ENCODE measurements around the gene PPP2R5C.

DNA sequence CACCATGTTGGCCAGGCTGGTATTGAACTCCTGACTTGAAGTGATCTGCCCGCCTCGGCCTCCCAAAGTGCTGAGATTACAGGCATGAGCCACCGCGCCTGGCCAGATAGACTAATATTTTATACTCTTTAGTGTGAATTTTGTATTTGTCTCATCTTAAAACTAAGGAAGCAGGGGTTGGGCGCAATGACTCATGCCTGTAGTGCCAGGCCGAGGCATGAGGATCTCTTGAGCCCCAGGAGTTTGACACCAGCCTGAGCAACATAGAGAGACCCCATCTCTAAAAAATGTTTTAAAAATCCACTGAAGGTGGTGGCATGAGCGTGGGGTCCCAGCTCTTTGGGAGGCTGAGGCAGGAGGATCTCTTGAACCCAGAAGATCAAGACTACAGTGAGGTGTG lies 211.8 kb downstream of the PPP2R5C start:
- TF ChIP-seq, protein P1, sequence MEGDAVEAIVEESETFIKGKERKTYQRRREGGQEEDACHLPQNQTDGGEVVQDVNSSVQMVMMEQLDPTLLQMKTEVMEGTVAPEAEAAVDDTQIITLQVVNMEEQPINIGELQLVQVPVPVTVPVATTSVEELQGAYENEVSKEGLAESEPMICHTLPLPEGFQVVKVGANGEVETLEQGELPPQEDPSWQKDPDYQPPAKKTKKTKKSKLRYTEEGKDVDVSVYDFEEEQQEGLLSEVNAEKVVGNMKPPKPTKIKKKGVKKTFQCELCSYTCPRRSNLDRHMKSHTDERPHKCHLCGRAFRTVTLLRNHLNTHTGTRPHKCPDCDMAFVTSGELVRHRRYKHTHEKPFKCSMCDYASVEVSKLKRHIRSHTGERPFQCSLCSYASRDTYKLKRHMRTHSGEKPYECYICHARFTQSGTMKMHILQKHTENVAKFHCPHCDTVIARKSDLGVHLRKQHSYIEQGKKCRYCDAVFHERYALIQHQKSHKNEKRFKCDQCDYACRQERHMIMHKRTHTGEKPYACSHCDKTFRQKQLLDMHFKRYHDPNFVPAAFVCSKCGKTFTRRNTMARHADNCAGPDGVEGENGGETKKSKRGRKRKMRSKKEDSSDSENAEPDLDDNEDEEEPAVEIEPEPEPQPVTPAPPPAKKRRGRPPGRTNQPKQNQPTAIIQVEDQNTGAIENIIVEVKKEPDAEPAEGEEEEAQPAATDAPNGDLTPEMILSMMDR (IDR thresholded peaks at IDR 0.05; ENCODE audit: borderline replicate concordance, extremely low read depth, low read length, poor library complexity, severe bottlenecking): no peak
- no peak for TF ChIP-seq EZH2 (IDR thresholded peaks at IDR 0.05; ENCODE audit: borderline replicate concordance, low read depth, low read length, severe bottlenecking)

Data from DND-41 (cell line).